ENCODE measurements around the gene MAGI1. TPM values are rescaled to one million over a fixed set of nuclear protein-coding genes. Genes with fewer than 3 reads are reported as not detected.
A peak's percentile ranks its signal among the peaks of the same experiment; 100 is the strongest.

The MAGI1 gene
- polyA plus RNA-seq, 3 donors, result not detected

DNA sequence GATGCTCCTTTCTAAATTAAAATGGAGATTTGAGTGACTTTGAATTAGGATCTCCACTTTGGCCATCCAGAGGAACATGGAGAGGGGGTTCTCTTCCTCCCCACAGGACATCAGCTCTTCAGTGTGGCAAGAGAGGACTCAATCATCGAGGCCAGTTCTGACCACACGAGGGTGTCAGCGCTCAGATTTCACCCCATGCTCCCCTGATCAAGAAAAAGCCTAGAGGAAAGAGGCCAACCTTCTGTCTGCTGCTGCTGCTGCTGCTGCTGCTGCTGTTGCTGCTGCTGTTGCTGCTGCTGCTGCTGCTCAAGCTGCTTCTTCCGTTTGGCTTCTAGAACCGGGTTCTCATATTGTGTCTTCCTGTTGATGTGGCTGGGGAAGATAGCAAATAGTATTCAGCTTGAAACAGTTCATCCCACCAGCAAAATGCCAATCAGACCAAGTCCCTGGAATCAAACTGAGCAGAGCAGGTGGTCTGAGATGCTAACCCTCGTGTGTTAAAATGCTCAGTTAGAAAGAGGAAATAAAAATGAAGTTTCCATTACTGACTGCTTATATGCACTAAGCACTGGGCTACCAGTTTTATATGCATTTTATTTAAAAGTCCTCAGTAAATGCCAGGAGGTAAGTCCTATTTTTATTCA is 599.0 kb downstream of the MAGI1 start:
- no peaks in the 10 kb centered on the region for H3K4me1 Mint-ChIP-seq
- Histone ChIP-seq H3K79me2 (ENCODE audit: insufficient read depth, low read length) (no peaks in the 10 kb centered on the region), H3K36me3 (replicated peaks in 1 of 2; ENCODE audit: control insufficient read depth in 1 of 2, insufficient read depth in 2 of 2, low read length in 2 of 2) (no peaks in the 10 kb centered on the region), H3K27me3 (ENCODE audit: control insufficient read depth in 2 of 2, insufficient read depth in 2 of 2, low read length in 2 of 2) (no peaks in the 10 kb centered on the region), H3K9me3 (replicated peaks in 1 of 2; ENCODE audit: control insufficient read depth in 1 of 2, insufficient read depth in 1 of 2, low read length in 2 of 2) (no peaks in the 10 kb centered on the region), H3K4me3 (replicated peaks in 1 of 3; ENCODE audit: low read depth in 2 of 3, low read length in 3 of 3) (no peak overlapping the region), H3K4me1 (ENCODE audit: control insufficient read depth in 1 of 2, insufficient read depth in 2 of 2, low read length in 2 of 2) (no peaks in the 10 kb centered on the region), H3K4me2 (replicated peaks; ENCODE audit: extremely low read depth, low read length, poor library complexity, severe bottlenecking) (no peak overlapping the region), H4K20me1 (ENCODE audit: insufficient read depth, low read length) (no peaks in the 10 kb centered on the region), H3K9ac (ENCODE audit: insufficient read depth, low read length, poor library complexity, severe bottlenecking) (no peak overlapping the region), H3K27ac (ENCODE audit: low read depth in 1 of 2, low read length in 2 of 2) (no peak overlapping the region), H2AFZ (ENCODE audit: insufficient read depth, low read depth, low read length, poor library complexity, severe bottlenecking) (no peak overlapping the region)
- WGBS (ENCODE audit: insufficient coverage), result 20% methylated on average over 3 of the region's 6 CpGs
- H3K36me3 Mint-ChIP-seq, result no peaks in the 10 kb centered on the region
- TF ChIP-seq, protein P1, sequence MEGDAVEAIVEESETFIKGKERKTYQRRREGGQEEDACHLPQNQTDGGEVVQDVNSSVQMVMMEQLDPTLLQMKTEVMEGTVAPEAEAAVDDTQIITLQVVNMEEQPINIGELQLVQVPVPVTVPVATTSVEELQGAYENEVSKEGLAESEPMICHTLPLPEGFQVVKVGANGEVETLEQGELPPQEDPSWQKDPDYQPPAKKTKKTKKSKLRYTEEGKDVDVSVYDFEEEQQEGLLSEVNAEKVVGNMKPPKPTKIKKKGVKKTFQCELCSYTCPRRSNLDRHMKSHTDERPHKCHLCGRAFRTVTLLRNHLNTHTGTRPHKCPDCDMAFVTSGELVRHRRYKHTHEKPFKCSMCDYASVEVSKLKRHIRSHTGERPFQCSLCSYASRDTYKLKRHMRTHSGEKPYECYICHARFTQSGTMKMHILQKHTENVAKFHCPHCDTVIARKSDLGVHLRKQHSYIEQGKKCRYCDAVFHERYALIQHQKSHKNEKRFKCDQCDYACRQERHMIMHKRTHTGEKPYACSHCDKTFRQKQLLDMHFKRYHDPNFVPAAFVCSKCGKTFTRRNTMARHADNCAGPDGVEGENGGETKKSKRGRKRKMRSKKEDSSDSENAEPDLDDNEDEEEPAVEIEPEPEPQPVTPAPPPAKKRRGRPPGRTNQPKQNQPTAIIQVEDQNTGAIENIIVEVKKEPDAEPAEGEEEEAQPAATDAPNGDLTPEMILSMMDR (IDR thresholded peaks at IDR 0.05), result no peak
- H3K9me3 Mint-ChIP-seq, result no peaks in the 10 kb centered on the region
- H3K4me3 Mint-ChIP-seq, result no peak overlapping the region
- DNase-seq, result no peak
- intact Hi-C loops (cut with micrococcal nuclease), result no loop called here
- H3K27ac Mint-ChIP-seq, result peak overlapping the region in 1 of 7 donors; percentile 54
- peaks cover 0 to 3% (median 2%) of the 10 kb centered on the region in 3 donors for H3K27me3 Mint-ChIP-seq (ENCODE audit: low read depth in 3 of 3)

DNA sequence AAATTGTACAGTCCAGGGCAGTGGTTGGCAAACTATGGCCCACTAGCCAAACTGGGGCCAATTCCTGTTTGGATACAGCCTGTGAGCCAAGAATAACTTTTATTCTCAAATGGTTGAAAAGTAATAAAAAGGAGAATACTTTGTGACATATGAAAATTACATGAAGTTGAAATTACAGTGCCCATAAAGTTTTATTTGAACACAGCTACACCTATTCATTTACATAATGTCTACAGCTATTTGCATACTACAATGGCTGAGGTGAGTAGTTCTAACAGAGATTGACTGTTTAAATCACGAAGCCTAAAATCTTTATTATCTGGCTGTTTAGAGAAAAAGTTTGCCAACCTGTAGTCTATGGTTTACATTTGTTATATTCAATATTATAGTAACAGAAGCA is 600.1 kb downstream of the MAGI1 start:
- Histone ChIP-seq H3K4me1 (ENCODE audit: control insufficient read depth in 1 of 2, insufficient read depth in 2 of 2, low read length in 2 of 2) (no peaks in the 10 kb centered on the region), H3K9me3 (replicated peaks in 1 of 2; ENCODE audit: control insufficient read depth in 1 of 2, insufficient read depth in 1 of 2, low read length in 2 of 2) (no peaks in the 10 kb centered on the region), H3K27me3 (ENCODE audit: control insufficient read depth in 2 of 2, insufficient read depth in 2 of 2, low read length in 2 of 2) (no peaks in the 10 kb centered on the region), H3K4me3 (replicated peaks in 1 of 3; ENCODE audit: low read depth in 2 of 3, low read length in 3 of 3) (no peak overlapping the region), H3K9ac (ENCODE audit: insufficient read depth, low read length, poor library complexity, severe bottlenecking) (no peak overlapping the region), H3K36me3 (replicated peaks in 1 of 2; ENCODE audit: control insufficient read depth in 1 of 2, insufficient read depth in 2 of 2, low read length in 2 of 2) (no peaks in the 10 kb centered on the region), H3K4me2 (replicated peaks; ENCODE audit: extremely low read depth, low read length, poor library complexity, severe bottlenecking) (no peak overlapping the region), H2AFZ (ENCODE audit: insufficient read depth, low read depth, low read length, poor library complexity, severe bottlenecking) (no peak overlapping the region), H3K27ac (ENCODE audit: low read depth in 1 of 2, low read length in 2 of 2) (no peak overlapping the region), H4K20me1 (ENCODE audit: insufficient read depth, low read length) (no peaks in the 10 kb centered on the region), H3K79me2 (ENCODE audit: insufficient read depth, low read length) (no peaks in the 10 kb centered on the region)
- peaks cover 0 to 3% (median 2%) of the 10 kb centered on the region in 3 donors for H3K27me3 Mint-ChIP-seq (ENCODE audit: low read depth in 3 of 3)
- no peaks in the 10 kb centered on the region for H3K9me3 Mint-ChIP-seq
- H3K36me3 Mint-ChIP-seq, result no peaks in the 10 kb centered on the region
- TF ChIP-seq, protein P1 (IDR thresholded peaks at IDR 0.05), result no peak
- DNase-seq, result no peak
- no peaks in the 10 kb centered on the region for H3K4me1 Mint-ChIP-seq
- intact Hi-C loops (cut with micrococcal nuclease), result no loop called here
- WGBS (ENCODE audit: insufficient coverage), result no CpG with 5 or more reads among the region's 1 CpG
- no peak overlapping the region for H3K4me3 Mint-ChIP-seq
- no peak overlapping the region for H3K27ac Mint-ChIP-seq

Data from CD14-positive monocyte (primary cell).